ENCODE data around the gene VEPH1. TPM values are rescaled to one million over a fixed set of nuclear protein-coding genes. Genes with fewer than 3 reads are reported as not detected.

The VEPH1 gene
- total RNA-seq, 1 experiment from 2014 or later, result 27.3 TPM

DNA sequence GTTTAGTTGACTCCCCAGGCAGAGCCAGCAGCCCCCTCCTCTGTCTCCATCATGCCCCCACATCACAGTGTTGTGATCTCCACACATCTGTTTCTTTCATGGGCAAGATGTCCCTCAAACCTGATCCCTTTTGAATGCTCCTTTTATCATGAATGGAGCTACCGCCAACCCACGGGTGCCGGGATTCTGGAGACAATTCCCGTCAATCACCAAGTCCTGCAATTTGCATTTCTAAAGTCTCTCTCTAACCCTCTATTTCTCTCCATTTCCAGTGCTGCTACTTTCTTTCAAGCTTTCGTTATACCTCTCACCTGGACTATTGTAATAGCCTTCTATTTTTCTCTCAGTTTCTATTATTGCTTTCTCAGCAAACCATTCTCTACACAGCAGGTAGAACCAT is 253.6 kb downstream of the VEPH1 start:
- TF ChIP-seq EZH2phosphoT487 (IDR thresholded peaks at IDR 0.05; ENCODE audit: borderline replicate concordance, low read length), result no peak
- TF ChIP-seq EZH2 (IDR thresholded peaks at IDR 0.05; ENCODE audit: low read length, unreplicated experiment), result no peak
- TF ChIP-seq, protein P1, sequence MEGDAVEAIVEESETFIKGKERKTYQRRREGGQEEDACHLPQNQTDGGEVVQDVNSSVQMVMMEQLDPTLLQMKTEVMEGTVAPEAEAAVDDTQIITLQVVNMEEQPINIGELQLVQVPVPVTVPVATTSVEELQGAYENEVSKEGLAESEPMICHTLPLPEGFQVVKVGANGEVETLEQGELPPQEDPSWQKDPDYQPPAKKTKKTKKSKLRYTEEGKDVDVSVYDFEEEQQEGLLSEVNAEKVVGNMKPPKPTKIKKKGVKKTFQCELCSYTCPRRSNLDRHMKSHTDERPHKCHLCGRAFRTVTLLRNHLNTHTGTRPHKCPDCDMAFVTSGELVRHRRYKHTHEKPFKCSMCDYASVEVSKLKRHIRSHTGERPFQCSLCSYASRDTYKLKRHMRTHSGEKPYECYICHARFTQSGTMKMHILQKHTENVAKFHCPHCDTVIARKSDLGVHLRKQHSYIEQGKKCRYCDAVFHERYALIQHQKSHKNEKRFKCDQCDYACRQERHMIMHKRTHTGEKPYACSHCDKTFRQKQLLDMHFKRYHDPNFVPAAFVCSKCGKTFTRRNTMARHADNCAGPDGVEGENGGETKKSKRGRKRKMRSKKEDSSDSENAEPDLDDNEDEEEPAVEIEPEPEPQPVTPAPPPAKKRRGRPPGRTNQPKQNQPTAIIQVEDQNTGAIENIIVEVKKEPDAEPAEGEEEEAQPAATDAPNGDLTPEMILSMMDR (conservative IDR thresholded peaks at IDR 0.05; ENCODE audit: low read depth, low read length), result no peak
- ChIA-PET CTCF (interaction anchor here (0.6 kb wide), 1 partner anchor 11 kb away, joined by 4 read pairs; no protein-coding TSS in a partner anchor), POLR2A (ENCODE audit: unreplicated experiment) (no interaction called here)
- H3K27ac ChIP-seq (ENCODE audit: low read length), result no peak overlapping the region
- H3K9me3 ChIP-seq (ENCODE audit: low read length), result no peaks in the 10 kb centered on the region
- H3K79me2 ChIP-seq (ENCODE audit: low read length), result no peaks in the 10 kb centered on the region
- ATAC-seq, result no peak
- H4K20me1 ChIP-seq (ENCODE audit: low read length), result no peaks in the 10 kb centered on the region
- peaks cover 16% of the 10 kb centered on the region for H3K4me1 ChIP-seq (ENCODE audit: insufficient read depth, low read length)
- H3K9me2 ChIP-seq (replicated peaks; ENCODE audit: low read length), result no peaks in the 10 kb centered on the region
- no peak overlapping the region for H3K4me2 ChIP-seq (ENCODE audit: low read length)
- no peak for DNase-seq
- H3K36me3 ChIP-seq (ENCODE audit: low read depth, low read length), result no peaks in the 10 kb centered on the region
- no peak overlapping the region for H2AFZ ChIP-seq (ENCODE audit: low read length)
- intact Hi-C loops (cut with micrococcal nuclease), result no loop called here
- no peak overlapping the region for H3K9ac ChIP-seq (ENCODE audit: low read length)
- no peaks in the 10 kb centered on the region for H3F3A ChIP-seq (ENCODE audit: low read length, unreplicated experiment)
- no peak overlapping the region for H3K4me3 ChIP-seq (ENCODE audit: low read length)
- no peaks in the 10 kb centered on the region for H3K27me3 ChIP-seq (ENCODE audit: low read length)
- no TSS peak for BruUV-seq (replicated peaks)

DNA sequence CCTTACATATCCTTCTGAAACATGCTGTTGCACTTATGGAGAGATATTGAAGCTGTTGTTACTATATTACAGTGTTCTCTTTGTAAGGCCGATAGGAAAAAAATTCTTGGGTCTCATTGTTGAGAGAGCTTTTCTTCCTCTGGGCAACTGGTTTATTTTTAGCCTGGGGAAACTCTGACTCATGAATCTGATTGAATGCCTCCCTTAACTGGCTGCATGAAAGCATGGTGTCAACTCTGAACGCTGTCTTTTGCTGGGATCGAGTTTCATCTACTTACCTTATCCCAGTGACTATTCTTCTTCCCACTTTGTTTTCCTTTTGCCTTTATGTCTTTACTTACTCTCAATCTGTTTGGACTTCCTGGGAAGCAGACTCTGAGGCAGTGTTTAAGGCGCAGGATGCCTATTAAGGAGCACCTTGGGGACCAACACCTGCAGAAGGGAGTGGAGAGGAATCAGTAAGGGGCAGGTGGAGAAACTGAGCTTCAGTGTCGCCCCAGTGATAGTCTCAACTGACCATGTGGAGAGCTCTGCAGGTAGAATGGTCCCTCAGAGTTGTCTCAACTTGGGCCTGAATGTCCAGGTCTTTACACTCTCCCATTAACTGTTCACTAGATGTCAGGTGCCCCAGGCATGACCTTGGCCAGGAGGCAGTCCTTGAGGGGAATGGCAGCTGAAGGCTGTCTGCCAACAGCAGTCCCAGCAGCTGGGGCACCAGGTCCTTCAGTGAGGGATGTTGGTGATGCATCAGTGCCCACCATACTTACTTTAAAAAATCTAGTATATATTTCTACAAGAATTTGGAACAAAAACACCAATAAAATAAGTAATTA is 254.4 kb downstream of the VEPH1 start:
- no peaks in the 10 kb centered on the region for H3K9me2 ChIP-seq (replicated peaks; ENCODE audit: low read length)
- peak; percentile 92 for DNase-seq
- no peaks in the 10 kb centered on the region for H3K79me2 ChIP-seq (ENCODE audit: low read length)
- peak; percentile 97 for ATAC-seq
- ChIA-PET CTCF (no interaction called here), POLR2A (ENCODE audit: unreplicated experiment) (interaction anchor here (0.6 kb wide), 1 partner anchor 189 kb away, joined by 3 read pairs; no protein-coding TSS in a partner anchor)
- no peak overlapping the region; the same call in 1 of the 2 replicates for H3K4me3 ChIP-seq (ENCODE audit: low read length)
- peak overlapping the region; percentile 57 for H3K27ac ChIP-seq (ENCODE audit: low read length)
- TF ChIP-seq EZH2phosphoT487 (IDR thresholded peaks at IDR 0.05; ENCODE audit: borderline replicate concordance, low read length) (no peak), EZH2 (IDR thresholded peaks at IDR 0.05; ENCODE audit: low read length, unreplicated experiment) (no peak)
- TF ChIP-seq, protein P1 (conservative IDR thresholded peaks at IDR 0.05; ENCODE audit: low read depth, low read length), result no peak
- no peaks in the 10 kb centered on the region for H4K20me1 ChIP-seq (ENCODE audit: low read length)
- H3K27me3 ChIP-seq (ENCODE audit: low read length), result no peaks in the 10 kb centered on the region
- no peak overlapping the region for H2AFZ ChIP-seq (ENCODE audit: low read length)
- no peaks in the 10 kb centered on the region for H3K9me3 ChIP-seq (ENCODE audit: low read length)
- H3K36me3 ChIP-seq (ENCODE audit: low read depth, low read length), result no peaks in the 10 kb centered on the region
- peak overlapping the region; percentile 5; the same call in 1 of the 2 replicates for H3K9ac ChIP-seq (ENCODE audit: low read length)
- no peaks in the 10 kb centered on the region for H3F3A ChIP-seq (ENCODE audit: low read length, unreplicated experiment)
- intact Hi-C loops (cut with micrococcal nuclease), result no loop called here
- H3K4me2 ChIP-seq (ENCODE audit: low read length), result peak overlapping the region; percentile 55
- BruUV-seq (replicated peaks), result no TSS peak
- peaks cover 16% of the 10 kb centered on the region for H3K4me1 ChIP-seq (ENCODE audit: insufficient read depth, low read length)

DNA sequence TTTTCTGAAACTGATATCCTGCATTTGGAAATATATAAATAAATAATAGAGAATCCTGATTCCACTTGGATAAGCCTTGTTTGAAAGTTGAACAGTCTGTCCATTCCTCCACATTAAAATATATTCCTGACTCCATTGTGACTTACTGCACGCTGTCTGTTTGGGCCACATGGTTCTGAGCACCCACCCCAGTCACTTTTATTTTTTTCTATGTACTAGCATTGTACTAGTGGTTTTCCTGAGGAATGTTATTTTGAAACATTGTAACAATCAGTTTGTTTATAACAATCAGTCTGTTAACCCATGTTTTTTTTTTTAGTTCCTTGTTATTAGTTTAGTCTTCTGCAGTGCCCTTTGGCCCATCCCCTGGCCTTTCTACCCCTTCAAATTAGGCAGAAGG is 255.8 kb downstream of the VEPH1 start:
- no peaks in the 10 kb centered on the region for H3F3A ChIP-seq (ENCODE audit: low read length, unreplicated experiment)
- TF ChIP-seq EZH2phosphoT487 (IDR thresholded peaks at IDR 0.05; ENCODE audit: borderline replicate concordance, low read length), result no peak
- TF ChIP-seq EZH2 (IDR thresholded peaks at IDR 0.05; ENCODE audit: low read length, unreplicated experiment), result no peak
- TF ChIP-seq, protein P1 (conservative IDR thresholded peaks at IDR 0.05; ENCODE audit: low read depth, low read length), result no peak
- H3K9me2 ChIP-seq (replicated peaks; ENCODE audit: low read length), result no peaks in the 10 kb centered on the region
- no peak overlapping the region for H3K9ac ChIP-seq (ENCODE audit: low read length)
- no peaks in the 10 kb centered on the region for H4K20me1 ChIP-seq (ENCODE audit: low read length)
- no peak overlapping the region for H3K27ac ChIP-seq (ENCODE audit: low read length)
- no TSS peak for BruUV-seq (replicated peaks)
- no peak overlapping the region for H3K4me2 ChIP-seq (ENCODE audit: low read length)
- no peaks in the 10 kb centered on the region for H3K36me3 ChIP-seq (ENCODE audit: low read depth, low read length)
- peaks cover 16% of the 10 kb centered on the region for H3K4me1 ChIP-seq (ENCODE audit: insufficient read depth, low read length)
- H3K79me2 ChIP-seq (ENCODE audit: low read length), result no peaks in the 10 kb centered on the region
- ChIA-PET POLR2A (ENCODE audit: unreplicated experiment) (no interaction called here), CTCF (no interaction called here)
- ATAC-seq (no peak), DNase-seq (no peak)
- intact Hi-C loops (cut with micrococcal nuclease), result no loop called here
- no peaks in the 10 kb centered on the region for H3K27me3 ChIP-seq (ENCODE audit: low read length)
- H2AFZ ChIP-seq (ENCODE audit: low read length), result no peak overlapping the region
- H3K4me3 ChIP-seq (ENCODE audit: low read length), result no peak overlapping the region
- H3K9me3 ChIP-seq (ENCODE audit: low read length), result no peaks in the 10 kb centered on the region

Data from PC-3 (cell line).